C4-2B (cell line): Measurements from ENCODE around the gene SCAPER.

Experiments
- ZFX ChIP-seq: fragments of 450-650 bp; IDR thresholded peaks from 2 replicates; pipeline ENCODE4 v1.6.1; 2017
- TF ChIP-seq, protein P1 (sequence below): fragments of 450-650 bp; conservative IDR thresholded peaks from 2 replicates; pipeline ENCODE4 v1.5.1; 2017; ENCODE audit warnings: mild to moderate bottlenecking

DNA sequence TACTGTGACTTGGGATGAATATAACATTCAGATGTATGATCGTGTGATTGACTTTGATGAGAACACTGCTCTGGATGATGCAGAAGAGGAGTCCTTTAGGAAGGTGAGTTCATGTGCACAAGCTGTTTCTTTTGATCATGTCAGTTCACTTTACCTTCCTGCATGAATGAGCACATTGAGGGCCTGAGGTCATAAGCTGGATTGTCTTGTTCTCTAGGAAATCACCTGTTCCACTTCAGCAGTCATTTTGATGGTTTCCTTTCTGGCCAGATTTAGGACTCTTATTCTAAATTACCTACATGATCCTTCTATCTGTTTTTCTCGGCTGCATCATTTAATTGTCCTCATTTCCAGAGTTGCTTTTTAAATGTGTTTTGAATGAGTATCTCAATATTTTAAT is 30.5 kb upstream of the SCAPER start:
- TF ChIP-seq, protein P1, sequence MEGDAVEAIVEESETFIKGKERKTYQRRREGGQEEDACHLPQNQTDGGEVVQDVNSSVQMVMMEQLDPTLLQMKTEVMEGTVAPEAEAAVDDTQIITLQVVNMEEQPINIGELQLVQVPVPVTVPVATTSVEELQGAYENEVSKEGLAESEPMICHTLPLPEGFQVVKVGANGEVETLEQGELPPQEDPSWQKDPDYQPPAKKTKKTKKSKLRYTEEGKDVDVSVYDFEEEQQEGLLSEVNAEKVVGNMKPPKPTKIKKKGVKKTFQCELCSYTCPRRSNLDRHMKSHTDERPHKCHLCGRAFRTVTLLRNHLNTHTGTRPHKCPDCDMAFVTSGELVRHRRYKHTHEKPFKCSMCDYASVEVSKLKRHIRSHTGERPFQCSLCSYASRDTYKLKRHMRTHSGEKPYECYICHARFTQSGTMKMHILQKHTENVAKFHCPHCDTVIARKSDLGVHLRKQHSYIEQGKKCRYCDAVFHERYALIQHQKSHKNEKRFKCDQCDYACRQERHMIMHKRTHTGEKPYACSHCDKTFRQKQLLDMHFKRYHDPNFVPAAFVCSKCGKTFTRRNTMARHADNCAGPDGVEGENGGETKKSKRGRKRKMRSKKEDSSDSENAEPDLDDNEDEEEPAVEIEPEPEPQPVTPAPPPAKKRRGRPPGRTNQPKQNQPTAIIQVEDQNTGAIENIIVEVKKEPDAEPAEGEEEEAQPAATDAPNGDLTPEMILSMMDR, result no peak
- no peak for TF ChIP-seq ZFX
